ENCODE data around the gene CD93. TPM values are rescaled to one million over a fixed set of nuclear protein-coding genes. Genes with fewer than 3 reads are reported as not detected.

CD93 gene
- 1.0 and 1.3 TPM in 2 replicates for total RNA-seq

GRCh38 chr20:23086056-23086566 lies at the start of gene CD93:
Gene CD93, minus strand, starts transcription at chr20:23086324. Its CDS starts 132 bp downstream, at chr20:23086192.
- TF ChIP-seq CTCF (IDR thresholded peaks at IDR 0.05; ENCODE audit: insufficient read depth, low read length, poor library complexity, severe bottlenecking): no peak
- H3K4me3 ChIP-seq (ENCODE audit: low read depth, low read length): no peak within 1 kb of the TSS
- H3K36me3 ChIP-seq (ENCODE audit: control insufficient read depth, insufficient read depth, low read length): no peaks in the 10 kb centered on the region
- H3K27me3 ChIP-seq (ENCODE audit: control insufficient read depth, insufficient read depth, low read length): no peaks in the 10 kb centered on the region
- no peak for DNase-seq (ENCODE audit: low read depth)

GRCh38 chr20:23133560-23133998 lies 47.5 kb upstream of the CD93 start:
- TF ChIP-seq CTCF (IDR thresholded peaks at IDR 0.05; ENCODE audit: insufficient read depth, low read length, poor library complexity, severe bottlenecking): no peak
- DNase-seq (ENCODE audit: low read depth): no peak
- H3K4me3 ChIP-seq (ENCODE audit: low read depth, low read length): no peak overlapping the region
- H3K36me3 ChIP-seq (ENCODE audit: control insufficient read depth, insufficient read depth, low read length): no peaks in the 10 kb centered on the region
- no peaks in the 10 kb centered on the region for H3K27me3 ChIP-seq (ENCODE audit: control insufficient read depth, insufficient read depth, low read length)

- DNase-seq (ENCODE audit: low read depth): no peak
- H3K4me3 ChIP-seq (ENCODE audit: low read depth, low read length): no peak overlapping the region
- TF ChIP-seq CTCF (IDR thresholded peaks at IDR 0.05; ENCODE audit: insufficient read depth, low read length, poor library complexity, severe bottlenecking): no peak
- H3K27me3 ChIP-seq (ENCODE audit: control insufficient read depth, insufficient read depth, low read length): no peaks in the 10 kb centered on the region
- H3K36me3 ChIP-seq (ENCODE audit: control insufficient read depth, insufficient read depth, low read length): no peaks in the 10 kb centered on the region
These were observed 46.9 kb upstream of the CD93 start for GRCh38 chr20:23132930-23133559.

- no peaks in the 10 kb centered on the region for H3K36me3 ChIP-seq (ENCODE audit: control insufficient read depth, insufficient read depth, low read length)
- DNase-seq (ENCODE audit: low read depth): no peak
- TF ChIP-seq CTCF (IDR thresholded peaks at IDR 0.05; ENCODE audit: insufficient read depth, low read length, poor library complexity, severe bottlenecking): no peak
- no peaks in the 10 kb centered on the region for H3K27me3 ChIP-seq (ENCODE audit: control insufficient read depth, insufficient read depth, low read length)
- no peak overlapping the region for H3K4me3 ChIP-seq (ENCODE audit: low read depth, low read length)
These were observed 46.3 kb upstream of the CD93 start for GRCh38 chr20:23132293-23132929.

- H3K27me3 ChIP-seq (ENCODE audit: control insufficient read depth, insufficient read depth, low read length): no peaks in the 10 kb centered on the region
- TF ChIP-seq CTCF (IDR thresholded peaks at IDR 0.05; ENCODE audit: insufficient read depth, low read length, poor library complexity, severe bottlenecking): no peak
- no peak for DNase-seq (ENCODE audit: low read depth)
- H3K36me3 ChIP-seq (ENCODE audit: control insufficient read depth, insufficient read depth, low read length): no peaks in the 10 kb centered on the region
- no peak overlapping the region for H3K4me3 ChIP-seq (ENCODE audit: low read depth, low read length)
These were observed 45.6 kb upstream of the CD93 start for GRCh38 chr20:23131766-23132165.
